Kidney (tissue), 14 donors: ENCODE measurements around the gene GYPC. TPM values are rescaled to one million over a fixed set of nuclear protein-coding genes. Genes with fewer than 3 reads are reported as not detected.

Source experiments
- DNase-seq, 5 donors: peaks; one replicate each; pipeline ENCODE4 v3.0.0-alpha.2; 2013 to 2020
- FAIRE-seq: peaks from 2 replicates; lab custom pipeline; 2012; peaks lifted over from hg19 to GRCh38; lab: Jason Lieb, UNC
- H3K27ac ChIP-seq, 2 donors: one replicate each; pipeline ENCODE4 v1.7.0; 2013; ENCODE audit warnings: low read depth in 2 of 2, low read length in 2 of 2, inconsistent platforms in 1 of 2
- H3K27me3 ChIP-seq: one replicate; pipeline ENCODE4 v1.7.1; 2013; ENCODE audit warnings: low read length, inconsistent platforms; ENCODE audit not compliant: control insufficient read depth, insufficient read depth
- H3K36me3 ChIP-seq, 3 donors: one replicate each; pipeline versions ENCODE4 v1.7.0 to v1.7.1; 2013; ENCODE audit warnings: low read length in 3 of 3, control low read depth in 1 of 3, inconsistent platforms in 1 of 3; ENCODE audit not compliant: insufficient read depth in 3 of 3, control insufficient read depth in 2 of 3
- H3K4me1 ChIP-seq, 3 donors: one replicate each; pipeline versions ENCODE4 v1.7.0 to v1.7.1; 2013; ENCODE audit warnings: low read length in 3 of 3, inconsistent platforms in 1 of 3, low read depth in 1 of 3; ENCODE audit not compliant: control insufficient read depth in 2 of 3, insufficient read depth in 2 of 3
- H3K4me3 ChIP-seq, 3 donors: one replicate each; pipeline versions ENCODE4 v1.7.0 to v1.8.1; 2013; ENCODE audit warnings: low read length in 3 of 3, control low read depth in 1 of 3, inconsistent platforms in 1 of 3
- H3K9ac ChIP-seq, 3 donors: one replicate each; pipeline versions ENCODE4 v1.7.0 to v1.7.1; 2013; ENCODE audit warnings: low read length in 3 of 3, control low read depth in 1 of 3, inconsistent platforms in 1 of 3
- H3K9me3 ChIP-seq, 3 donors: one replicate each; pipeline versions ENCODE4 v1.7.0 to v1.7.1; 2013; ENCODE audit warnings: low read length in 3 of 3, control low read depth in 1 of 3, inconsistent platforms in 1 of 3; ENCODE audit not compliant: control insufficient read depth in 2 of 3, insufficient read depth in 1 of 3
- intact Hi-C: fragments of 100-400 bp; cut with DNase I; formaldehyde crosslinking; loops from one replicate; pipeline ENCODE4 v1.11.1; 2022
- polyA plus RNA-seq: library from polyadenylated mRNA; stranded (reverse); fragments of 350-450 nt; fragmentation: Illumina TruSeq; extraction: RNeasy Lipid Tissue Mini Kit (QIAGEN cat#74804); gene quantifications from one replicate; pipeline ENCODE4 v1.2.3, GENCODE V29; 2014; ENCODE audit warnings: low read depth, low replicate concordance; ENCODE audit not compliant: insufficient read depth
- total RNA-seq: library from RNA; stranded (reverse); fragmentation: NEBNext Ultra II Directional; extraction: Animal tissue kit (Norgen Biotek cat#: 25700); gene quantifications from one replicate; pipeline ENCODE4 v1.2.1, GENCODE V29; 2021
- TF ChIP-seq, protein P1 (sequence below): IDR thresholded peaks from 3 replicates; pipeline ENCODE4 v1.5.1; 2012; ENCODE audit warnings: mild to moderate bottlenecking, moderate library complexity, borderline replicate concordance; ENCODE audit not compliant: insufficient read depth; ENCODE audit errors: extremely low read depth
- donor health status: control.
- donor health status: control.
- donor health status: control.
- donor health status: control.
- donor health status: control.
- donor health status: DM: yes; HTN: yes; CAD: no.
- donor health status: Normal renal cell carcinoma (clear cell type).

The GYPC gene
- total and polyA plus RNA-seq, 2 donors from 2014 or later = 51.1 to 61.9 TPM

DNA sequence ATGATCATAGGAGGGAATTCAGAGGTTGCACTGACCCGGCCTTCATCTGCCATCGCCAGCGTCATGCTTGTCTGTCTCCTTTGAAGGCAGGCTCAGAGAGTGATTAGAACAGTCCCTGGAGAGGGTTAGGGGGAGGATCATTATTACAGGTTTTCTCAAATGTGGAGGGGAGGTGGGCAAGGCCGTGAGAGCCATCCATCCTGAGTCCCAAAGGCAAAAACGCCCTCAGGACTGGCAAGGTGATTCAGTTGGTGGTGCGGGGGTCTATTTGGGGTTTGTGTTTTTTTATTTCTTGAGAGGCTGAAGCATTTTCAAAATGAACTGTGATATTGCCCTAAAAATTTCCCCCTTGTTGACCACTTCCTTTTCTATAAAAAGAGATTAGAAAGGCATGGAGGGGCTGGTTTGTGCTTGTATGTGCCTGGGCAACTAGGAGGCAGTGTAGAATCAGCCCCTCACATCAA is 39.3 kb upstream of the GYPC start:
- no peak overlapping the region for H3K4me3 ChIP-seq
- no peak overlapping the region for H3K27ac ChIP-seq
- H3K27me3 ChIP-seq = no peaks in the 10 kb centered on the region
- FAIRE-seq (no peak), DNase-seq (no peak)
- no peak overlapping the region for H3K9ac ChIP-seq
- H3K9me3 ChIP-seq = peaks cover 0 to 10% (median 0%) of the 10 kb centered on the region in 3 donors
- no peaks in the 10 kb centered on the region for H3K36me3 ChIP-seq
- intact Hi-C loops = no loop called here
- no peaks in the 10 kb centered on the region for H3K4me1 ChIP-seq
- TF ChIP-seq, protein P1, sequence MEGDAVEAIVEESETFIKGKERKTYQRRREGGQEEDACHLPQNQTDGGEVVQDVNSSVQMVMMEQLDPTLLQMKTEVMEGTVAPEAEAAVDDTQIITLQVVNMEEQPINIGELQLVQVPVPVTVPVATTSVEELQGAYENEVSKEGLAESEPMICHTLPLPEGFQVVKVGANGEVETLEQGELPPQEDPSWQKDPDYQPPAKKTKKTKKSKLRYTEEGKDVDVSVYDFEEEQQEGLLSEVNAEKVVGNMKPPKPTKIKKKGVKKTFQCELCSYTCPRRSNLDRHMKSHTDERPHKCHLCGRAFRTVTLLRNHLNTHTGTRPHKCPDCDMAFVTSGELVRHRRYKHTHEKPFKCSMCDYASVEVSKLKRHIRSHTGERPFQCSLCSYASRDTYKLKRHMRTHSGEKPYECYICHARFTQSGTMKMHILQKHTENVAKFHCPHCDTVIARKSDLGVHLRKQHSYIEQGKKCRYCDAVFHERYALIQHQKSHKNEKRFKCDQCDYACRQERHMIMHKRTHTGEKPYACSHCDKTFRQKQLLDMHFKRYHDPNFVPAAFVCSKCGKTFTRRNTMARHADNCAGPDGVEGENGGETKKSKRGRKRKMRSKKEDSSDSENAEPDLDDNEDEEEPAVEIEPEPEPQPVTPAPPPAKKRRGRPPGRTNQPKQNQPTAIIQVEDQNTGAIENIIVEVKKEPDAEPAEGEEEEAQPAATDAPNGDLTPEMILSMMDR = no peak

DNA sequence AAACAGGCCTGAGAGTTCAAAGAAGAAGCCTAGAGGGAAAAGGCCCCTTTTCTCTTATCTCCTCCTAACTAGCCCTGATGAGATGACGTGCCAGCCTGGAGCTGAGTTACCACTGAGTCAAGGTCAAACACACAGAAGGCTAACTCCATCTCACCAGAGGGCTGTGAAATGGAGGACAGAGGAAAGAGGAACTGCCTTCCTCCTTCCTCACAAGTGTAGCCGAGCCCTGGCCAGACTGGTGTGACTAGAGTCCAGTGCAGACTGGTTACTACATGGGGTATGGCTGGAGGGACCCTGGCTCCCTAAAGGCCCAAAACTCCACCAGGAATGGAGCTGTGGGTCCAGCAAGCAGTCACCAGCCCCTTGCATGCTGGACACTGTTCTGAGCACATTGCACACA is 35.7 kb upstream of the GYPC start:
- Histone ChIP-seq H3K9me3 (peaks cover 0 to 16% (median 0%) of the 10 kb centered on the region in 3 donors), H3K36me3 (no peaks in the 10 kb centered on the region), H3K4me3 (no peak overlapping the region), H3K9ac (no peak overlapping the region), H3K27me3 (no peaks in the 10 kb centered on the region), H3K4me1 (no peaks in the 10 kb centered on the region), H3K27ac (no peak overlapping the region)
- FAIRE-seq (no peak), DNase-seq (no peak)
- intact Hi-C loops = no loop called here
- TF ChIP-seq, protein P1 = no peak

DNA sequence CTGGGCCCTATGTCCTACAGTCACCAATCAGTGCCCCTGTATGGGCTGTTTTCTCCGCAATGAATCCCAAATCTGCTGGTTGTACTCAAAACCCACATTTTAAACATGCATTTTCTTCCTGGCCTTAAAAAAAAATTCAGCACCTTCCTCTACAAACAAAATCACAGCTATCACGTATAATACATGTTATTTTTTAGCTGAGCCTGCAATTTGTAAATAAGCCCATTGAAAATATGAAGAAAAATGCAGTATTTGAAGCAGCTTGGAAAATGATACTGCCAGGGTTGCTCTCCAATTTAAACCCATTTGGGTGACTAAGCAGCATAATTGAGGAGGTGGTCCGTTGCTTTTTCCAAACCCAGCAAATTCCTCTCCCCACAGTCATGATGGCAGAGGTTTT is 33.0 kb upstream of the GYPC start:
- Histone ChIP-seq H3K4me1 (no peaks in the 10 kb centered on the region), H3K36me3 (no peaks in the 10 kb centered on the region), H3K27ac (no peak overlapping the region), H3K27me3 (no peaks in the 10 kb centered on the region), H3K9me3 (peaks cover 0 to 16% (median 0%) of the 10 kb centered on the region in 3 donors), H3K9ac (no peak overlapping the region), H3K4me3 (no peak overlapping the region)
- intact Hi-C loops = no loop called here
- no peak for FAIRE-seq
- no peak for DNase-seq
- TF ChIP-seq, protein P1 = no peak

DNA sequence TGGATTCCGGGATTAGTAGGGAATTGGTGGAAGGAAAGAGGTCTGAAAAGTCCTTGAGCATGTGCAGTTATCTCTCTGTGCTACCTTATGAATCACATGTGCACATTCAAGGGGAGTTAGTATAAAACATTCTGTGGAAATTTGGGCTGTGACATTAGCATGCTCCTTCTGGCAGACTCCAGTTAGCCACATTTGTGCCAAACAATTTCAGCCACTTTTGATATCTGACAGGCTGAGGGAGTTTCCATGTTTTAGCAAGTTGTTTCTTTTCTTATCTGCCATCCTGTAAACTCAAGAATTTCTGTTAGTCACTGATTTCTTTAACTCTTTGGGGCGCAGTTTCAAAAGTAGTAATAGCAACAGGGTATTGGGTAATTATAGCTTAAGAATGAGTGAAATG is 28.3 kb upstream of the GYPC start:
- Histone ChIP-seq H3K36me3 (no peaks in the 10 kb centered on the region), H3K4me1 (no peaks in the 10 kb centered on the region), H3K9ac (no peak overlapping the region), H3K27ac (no peak overlapping the region), H3K9me3 (no peaks in the 10 kb centered on the region), H3K4me3 (no peak overlapping the region), H3K27me3 (no peaks in the 10 kb centered on the region)
- TF ChIP-seq, protein P1 = no peak
- FAIRE-seq = no peak
- DNase-seq = no peak
- intact Hi-C loops = no loop called here
